AG10803 (cell line): ENCODE data around the gene SEC14L3.
A peak's percentile ranks its signal among the peaks of the same experiment; 100 is the strongest.

Experiments used
- DNase-seq: peaks from one replicate; pipeline ENCODE4 v3.0.0; 2010; ENCODE audit warnings: low read depth
- H3K4me3 ChIP-seq: 2 replicates; pipeline ENCODE4 v1.5.1; 2011; ENCODE audit warnings: mild to moderate bottlenecking, low read length, control low read depth
- CTCF ChIP-seq: conservative IDR thresholded peaks from 2 replicates; pipeline ENCODE4 v1.5.1; 2011; ENCODE audit warnings: mild to moderate bottlenecking, low read length, control low read depth, inconsistent platforms

SEC14L3 gene

GRCh38 chr22:30423301-30423958, 48.4 kb downstream of the SEC14L3 start:
- DNase-seq = no peak
- TF ChIP-seq CTCF = no peak
- H3K4me3 ChIP-seq = peak overlapping the region; percentile 75

- H3K4me3 ChIP-seq = peak overlapping the region; percentile 75
- no peak for TF ChIP-seq CTCF
- peak; percentile 89 for DNase-seq
Observed at GRCh38 chr22:30422481-30423300, 49.1 kb downstream of the SEC14L3 start.

GRCh38 chr22:30421695-30422480, 49.9 kb downstream of the SEC14L3 start:
- TF ChIP-seq CTCF = no peak
- H3K4me3 ChIP-seq = no peak overlapping the region; the same call in 1 of the 2 replicates
- DNase-seq = no peak

GRCh38 chr22:30420347-30421125, 51.3 kb downstream of the SEC14L3 start:
- no peak for TF ChIP-seq CTCF
- DNase-seq = peak; percentile 74
- H3K4me3 ChIP-seq = no peak overlapping the region

- no peak for DNase-seq
- H3K4me3 ChIP-seq = no peak overlapping the region
- TF ChIP-seq CTCF = no peak
Observed at GRCh38 chr22:30416837-30417236, 55.0 kb downstream of the SEC14L3 start.

GRCh38 chr22:30416403-30416802, 55.4 kb downstream of the SEC14L3 start:
- H3K4me3 ChIP-seq = no peak overlapping the region
- no peak for DNase-seq
- no peak for TF ChIP-seq CTCF
